Activated CD4-positive, alpha-beta T cell treated with anti-CD3 and anti-CD28 coated beads, Interleukin-2, amount 10 ng/mL, durations not matched to agents 24 days and 14 days (primary cell): ENCODE data around the gene NAXE. TPM values are rescaled to one million over a fixed set of nuclear protein-coding genes. Genes with fewer than 3 reads are reported as not detected.

Source experiments
- DNase-seq: peaks from one replicate; pipeline ENCODE4 v3.0.0; 2022
- H3K27ac Mint-ChIP-seq: one replicate; pipeline ENCODE4 v1.8.0; 2022; ENCODE audit warnings: mild to moderate bottlenecking, mixed read lengths
- H3K27me3 Mint-ChIP-seq: one replicate; pipeline ENCODE4 v1.8.0; 2022; ENCODE audit warnings: mixed read lengths
- H3K36me3 Mint-ChIP-seq: one replicate; pipeline ENCODE4 v1.8.0; 2022; ENCODE audit warnings: low read depth, mild to moderate bottlenecking, mixed read lengths
- H3K4me1 Mint-ChIP-seq: one replicate; pipeline ENCODE4 v1.8.0; 2021; ENCODE audit warnings: mixed read lengths
- H3K4me3 Mint-ChIP-seq: one replicate; pipeline ENCODE4 v1.8.0; 2022; ENCODE audit warnings: mild to moderate bottlenecking, moderate library complexity, mixed read lengths
- H3K9me3 Mint-ChIP-seq: one replicate; pipeline ENCODE4 v1.8.0; 2021; ENCODE audit warnings: mixed read lengths
- intact Hi-C: fragments of 100-400 bp; cut with micrococcal nuclease; formaldehyde crosslinking; loops from one replicate; pipeline ENCODE4 v1.15.1; 2023
- total RNA-seq: library from RNA; stranded (reverse); gene quantifications from 2 replicates; pipeline ENCODE4 v1.2.3, GENCODE V29; 2022

NAXE gene
- total RNA-seq, 1 donor from 2014 or later, result 90.2 TPM

- H3K4me3 Mint-ChIP-seq, result peak overlapping the region; percentile 86
- no peaks in the 10 kb centered on the region for H3K9me3 Mint-ChIP-seq
- peaks cover 23% of the 10 kb centered on the region for H3K4me1 Mint-ChIP-seq
- no peaks in the 10 kb centered on the region for H3K27me3 Mint-ChIP-seq
- H3K36me3 Mint-ChIP-seq, result peaks cover 33% of the 10 kb centered on the region
- peak overlapping the region; percentile 78 for H3K27ac Mint-ChIP-seq
- intact Hi-C loops, result no loop called here
- peak; percentile 54 for DNase-seq
Measured at GRCh38 chr1:156592158-156592909, 758 bp downstream of the NAXE start.

DNA sequence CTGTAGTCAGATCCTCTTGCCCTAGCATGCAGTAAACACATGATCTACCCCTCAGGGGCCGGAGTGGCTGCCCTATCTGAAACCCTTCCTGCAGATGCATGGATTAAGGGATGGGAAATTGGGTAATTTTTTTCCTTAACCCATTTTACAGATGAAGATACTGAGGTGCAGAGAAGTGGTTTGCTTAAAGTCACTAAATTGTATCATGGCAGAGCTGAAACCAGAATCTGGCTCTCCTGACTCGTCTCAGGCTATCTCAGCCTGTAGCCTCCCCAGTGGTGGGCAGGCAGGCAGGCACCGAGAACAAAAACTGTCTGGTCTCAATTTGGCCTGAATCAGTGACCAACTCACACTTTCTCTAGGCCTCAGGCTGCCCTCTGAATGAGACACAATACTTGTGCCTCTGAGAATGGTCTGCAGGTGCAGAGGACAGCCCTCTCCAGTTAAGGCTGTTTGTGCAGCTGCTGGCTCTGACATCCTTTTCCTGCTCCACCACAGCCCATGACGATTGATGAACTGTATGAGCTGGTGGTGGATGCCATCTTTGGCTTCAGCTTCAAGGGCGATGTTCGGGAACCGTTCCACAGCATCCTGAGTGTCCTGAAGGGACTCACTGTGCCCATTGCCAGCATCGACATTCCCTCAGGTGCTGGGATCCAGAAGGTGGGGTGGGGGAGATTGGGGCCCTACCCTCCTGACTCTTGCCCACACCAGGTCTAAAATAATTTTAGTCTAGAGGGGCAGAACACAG is 1.5 kb downstream of the NAXE start:
- H3K27ac Mint-ChIP-seq, result peak overlapping the region; percentile 67
- peak overlapping the region; percentile 86 for H3K4me3 Mint-ChIP-seq
- DNase-seq, result peak; percentile 56
- intact Hi-C loops, result no loop called here
- peaks cover 23% of the 10 kb centered on the region for H3K4me1 Mint-ChIP-seq
- H3K36me3 Mint-ChIP-seq, result peaks cover 41% of the 10 kb centered on the region
- no peaks in the 10 kb centered on the region for H3K27me3 Mint-ChIP-seq
- no peaks in the 10 kb centered on the region for H3K9me3 Mint-ChIP-seq

GRCh38 chr1:156593661-156593989 is 2.0 kb downstream of the NAXE start:
- no peaks in the 10 kb centered on the region for H3K9me3 Mint-ChIP-seq
- no peak for DNase-seq
- intact Hi-C loops, result no loop called here
- H3K27ac Mint-ChIP-seq, result no peak overlapping the region
- peaks cover 46% of the 10 kb centered on the region for H3K36me3 Mint-ChIP-seq
- no peak overlapping the region for H3K4me3 Mint-ChIP-seq
- peaks cover 26% of the 10 kb centered on the region for H3K4me1 Mint-ChIP-seq
- no peaks in the 10 kb centered on the region for H3K27me3 Mint-ChIP-seq

DNA sequence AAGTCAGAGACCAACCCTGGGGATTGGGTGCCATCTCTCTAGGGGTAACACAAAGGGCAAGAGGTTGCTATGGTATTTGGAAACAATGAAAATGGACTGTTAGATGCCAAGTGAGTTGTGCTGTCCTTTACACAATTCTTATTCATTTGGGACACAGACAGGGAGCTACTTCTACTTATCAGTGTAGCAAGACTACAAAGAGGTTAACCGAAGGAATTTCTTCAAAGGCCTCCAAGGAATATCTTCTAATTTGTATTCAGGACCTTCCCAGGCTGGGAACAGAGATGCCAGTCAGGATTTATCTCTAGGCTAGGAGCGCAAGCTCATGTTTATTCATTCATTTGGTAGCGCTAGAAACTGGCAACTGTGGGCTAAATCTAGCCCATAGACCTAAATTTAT is 2.6 kb downstream of the NAXE start:
- DNase-seq, result no peak
- Mint-ChIP-seq H3K9me3 (no peaks in the 10 kb centered on the region), H3K4me3 (no peak overlapping the region), H3K27ac (no peak overlapping the region), H3K4me1 (peaks cover 29% of the 10 kb centered on the region), H3K36me3 (peaks cover 50% of the 10 kb centered on the region), H3K27me3 (no peaks in the 10 kb centered on the region)
- intact Hi-C loops, result no loop called here

DNA sequence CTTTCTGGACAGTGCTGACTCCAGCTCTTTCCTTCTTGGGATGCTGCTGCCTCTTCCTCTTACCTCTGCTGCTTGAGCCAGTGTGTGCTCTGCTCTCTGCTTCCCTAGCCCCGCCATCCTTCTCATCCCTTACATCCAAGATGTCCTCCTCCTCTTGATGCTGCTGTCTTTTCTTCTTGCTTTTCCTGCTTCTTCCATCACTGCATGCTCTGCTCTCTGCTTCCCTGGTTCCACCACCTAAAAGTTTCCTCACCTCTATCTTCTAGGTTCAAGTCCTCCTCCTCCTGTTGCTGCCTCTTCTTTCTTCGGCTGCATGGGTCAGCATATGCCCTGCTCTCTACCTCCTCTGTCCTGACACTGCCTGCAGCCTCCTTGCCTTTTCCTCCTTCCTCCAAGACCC is 3.4 kb downstream of the NAXE start:
- no peak overlapping the region for H3K4me3 Mint-ChIP-seq
- no peaks in the 10 kb centered on the region for H3K27me3 Mint-ChIP-seq
- peaks cover 34% of the 10 kb centered on the region for H3K4me1 Mint-ChIP-seq
- peaks cover 55% of the 10 kb centered on the region for H3K36me3 Mint-ChIP-seq
- no peaks in the 10 kb centered on the region for H3K9me3 Mint-ChIP-seq
- no peak overlapping the region for H3K27ac Mint-ChIP-seq
- DNase-seq, result no peak
- intact Hi-C loops, result no loop called here

GRCh38 chr1:156596426-156596825 is 4.8 kb downstream of the NAXE start:
- peak; percentile 51 for DNase-seq
- H3K36me3 Mint-ChIP-seq, result peaks cover 60% of the 10 kb centered on the region
- H3K9me3 Mint-ChIP-seq, result no peaks in the 10 kb centered on the region
- H3K4me1 Mint-ChIP-seq, result peaks cover 33% of the 10 kb centered on the region
- H3K27ac Mint-ChIP-seq, result no peak overlapping the region
- intact Hi-C loops, result no loop called here
- no peaks in the 10 kb centered on the region for H3K27me3 Mint-ChIP-seq
- no peak overlapping the region for H3K4me3 Mint-ChIP-seq

GRCh38 chr1:156598125-156598524 is 6.5 kb downstream of the NAXE start:
- H3K4me1 Mint-ChIP-seq, result peaks cover 36% of the 10 kb centered on the region
- H3K27ac Mint-ChIP-seq, result no peak overlapping the region
- H3K27me3 Mint-ChIP-seq, result no peaks in the 10 kb centered on the region
- H3K9me3 Mint-ChIP-seq, result no peaks in the 10 kb centered on the region
- DNase-seq, result peak; percentile 54
- intact Hi-C loops, result no loop called here
- H3K4me3 Mint-ChIP-seq, result no peak overlapping the region
- peaks cover 55% of the 10 kb centered on the region for H3K36me3 Mint-ChIP-seq

- intact Hi-C loops, result no loop called here
- DNase-seq, result peak; percentile 53
- Mint-ChIP-seq H3K27me3 (no peaks in the 10 kb centered on the region), H3K9me3 (no peaks in the 10 kb centered on the region), H3K4me3 (no peak overlapping the region), H3K4me1 (peaks cover 36% of the 10 kb centered on the region), H3K36me3 (peaks cover 53% of the 10 kb centered on the region), H3K27ac (peak overlapping the region; percentile 22)
Measured at GRCh38 chr1:156598731-156599432, 7.3 kb downstream of the NAXE start.

- intact Hi-C loops, result loop anchor here (1.0 to 2.0 kb wide), 3 partner anchors 8 to 143 kb away; no protein-coding TSS in a partner anchor
- Mint-ChIP-seq H3K9me3 (no peaks in the 10 kb centered on the region), H3K27me3 (no peaks in the 10 kb centered on the region), H3K4me1 (peaks cover 36% of the 10 kb centered on the region), H3K36me3 (peaks cover 50% of the 10 kb centered on the region), H3K4me3 (peak overlapping the region; percentile 88), H3K27ac (peak overlapping the region; percentile 98)
- DNase-seq, result peak; percentile 64
Measured at GRCh38 chr1:156599811-156600210, 8.2 kb downstream of the NAXE start.

GRCh38 chr1:156600733-156601121 is 9.2 kb downstream of the NAXE start:
- Mint-ChIP-seq H3K27ac (peak overlapping the region; percentile 98), H3K9me3 (no peaks in the 10 kb centered on the region), H3K27me3 (no peaks in the 10 kb centered on the region), H3K4me3 (peak overlapping the region; percentile 88), H3K36me3 (peaks cover 41% of the 10 kb centered on the region), H3K4me1 (peaks cover 33% of the 10 kb centered on the region)
- DNase-seq, result peak; percentile 62
- intact Hi-C loops, result loop anchor here (1.0 to 2.0 kb wide), 5 partner anchors 8 to 144 kb away; partner anchors contain the start of gene NAXE

DNA sequence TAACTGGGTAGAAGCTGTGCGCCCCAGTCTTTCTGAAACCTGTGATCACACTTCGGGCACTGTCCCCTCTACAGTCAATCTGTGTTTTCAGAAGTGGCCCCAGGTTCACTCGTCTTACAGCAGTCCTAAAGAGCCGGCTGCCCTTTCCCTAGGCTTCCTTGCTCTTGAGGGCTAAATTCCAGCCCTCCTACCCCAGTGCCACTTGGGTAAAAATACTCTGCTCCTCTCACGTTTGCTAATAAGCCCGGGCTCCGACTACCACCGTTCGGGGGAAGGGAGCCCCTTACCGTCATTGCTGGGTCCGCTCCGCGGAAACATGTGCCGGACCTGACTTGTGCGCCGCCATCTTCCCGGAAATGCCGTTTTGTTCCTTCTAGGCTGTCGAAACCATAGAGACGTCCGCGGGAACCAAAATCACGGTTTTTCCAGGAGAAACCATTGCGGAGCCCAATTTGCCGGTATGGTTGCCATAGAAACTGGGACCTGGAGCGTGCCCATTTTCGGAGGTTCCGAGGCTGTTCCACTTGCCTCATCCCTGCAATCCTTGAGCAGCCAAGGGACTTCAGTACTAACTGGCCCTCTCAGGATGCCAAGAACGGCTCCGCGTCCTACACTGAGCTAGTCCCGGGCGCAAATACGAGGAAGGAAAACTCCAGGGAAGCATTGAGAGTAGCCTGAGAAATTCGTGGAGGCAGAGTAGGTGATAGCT is 9.7 kb downstream of the NAXE start, which contains the start of gene GPATCH4:
GPATCH4 (minus strand) TSS at position 358 of the 709 bp plus-strand sequence.
- intact Hi-C loops, result loop anchor here (1.0 to 2.0 kb wide), 4 partner anchors 10 to 144 kb away; partner anchors contain the start of gene NAXE
- H3K36me3 Mint-ChIP-seq, result peaks cover 36% of the 10 kb centered on the region
- no peaks in the 10 kb centered on the region for H3K9me3 Mint-ChIP-seq
- H3K4me3 Mint-ChIP-seq, result peak within 1 kb of the TSS; percentile 88
- peaks cover 33% of the 10 kb centered on the region for H3K4me1 Mint-ChIP-seq
- H3K27ac Mint-ChIP-seq, result peak within 1 kb of the TSS; percentile 98
- DNase-seq, result peak; percentile 95
- H3K27me3 Mint-ChIP-seq, result no peaks in the 10 kb centered on the region

DNA sequence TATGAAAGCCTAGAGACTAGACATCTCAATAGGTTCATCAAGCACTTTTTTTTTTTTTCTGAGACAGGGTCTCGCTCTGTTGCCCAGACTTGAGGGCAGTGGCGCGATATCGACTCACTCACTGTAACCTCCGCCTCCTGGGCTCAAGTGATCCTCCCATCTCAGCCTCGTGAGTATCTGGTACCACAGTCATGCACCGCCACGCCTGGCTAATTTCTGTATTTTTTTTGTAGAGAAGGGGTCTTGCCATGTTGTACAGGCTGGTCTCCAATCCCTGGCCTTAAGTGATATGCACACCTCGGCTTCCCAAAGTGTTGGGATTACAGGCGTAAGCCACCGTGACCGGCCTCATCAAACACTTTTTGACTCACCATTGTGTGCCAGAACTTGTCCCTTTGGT is 10.3 kb downstream of the NAXE start:
- intact Hi-C loops, result loop anchor here (1.0 to 2.0 kb wide), 4 partner anchors 11 to 145 kb away; partner anchors contain the start of gene NAXE
- H3K27ac Mint-ChIP-seq, result peak overlapping the region; percentile 98
- H3K9me3 Mint-ChIP-seq, result no peaks in the 10 kb centered on the region
- no peaks in the 10 kb centered on the region for H3K27me3 Mint-ChIP-seq
- peaks cover 33% of the 10 kb centered on the region for H3K4me1 Mint-ChIP-seq
- peak; percentile 62 for DNase-seq
- H3K4me3 Mint-ChIP-seq, result peak overlapping the region; percentile 88
- peaks cover 31% of the 10 kb centered on the region for H3K36me3 Mint-ChIP-seq

DNA sequence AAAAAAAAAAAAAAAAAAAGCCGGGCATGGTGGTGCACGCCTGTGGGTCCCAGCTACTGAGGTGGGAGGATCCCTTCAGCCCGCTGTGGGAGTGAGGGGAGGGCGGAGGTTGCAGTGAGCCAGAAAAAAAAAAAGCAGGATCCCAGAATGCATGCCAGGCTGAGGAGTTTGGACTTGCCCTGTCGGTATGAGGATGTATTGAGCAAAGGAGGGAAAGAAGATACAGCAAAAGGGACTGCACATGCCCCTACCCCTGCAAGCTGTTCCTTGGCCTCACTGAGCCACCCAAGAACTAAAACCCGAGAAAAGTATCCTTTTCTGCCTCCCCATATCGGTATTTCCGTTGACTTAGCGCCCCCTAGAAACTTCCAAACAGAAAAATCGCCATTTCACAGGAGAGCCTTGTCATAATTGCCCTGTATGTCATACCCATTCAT is 11.0 kb downstream of the NAXE start:
- Mint-ChIP-seq H3K4me3 (peak overlapping the region; percentile 62), H3K36me3 (peaks cover 24% of the 10 kb centered on the region), H3K9me3 (no peaks in the 10 kb centered on the region), H3K27ac (no peak overlapping the region), H3K4me1 (peaks cover 29% of the 10 kb centered on the region), H3K27me3 (peaks cover 2% of the 10 kb centered on the region)
- intact Hi-C loops, result no loop called here
- DNase-seq, result peak; percentile 71
